ENCODE data around the gene ADCY9.

DNA sequence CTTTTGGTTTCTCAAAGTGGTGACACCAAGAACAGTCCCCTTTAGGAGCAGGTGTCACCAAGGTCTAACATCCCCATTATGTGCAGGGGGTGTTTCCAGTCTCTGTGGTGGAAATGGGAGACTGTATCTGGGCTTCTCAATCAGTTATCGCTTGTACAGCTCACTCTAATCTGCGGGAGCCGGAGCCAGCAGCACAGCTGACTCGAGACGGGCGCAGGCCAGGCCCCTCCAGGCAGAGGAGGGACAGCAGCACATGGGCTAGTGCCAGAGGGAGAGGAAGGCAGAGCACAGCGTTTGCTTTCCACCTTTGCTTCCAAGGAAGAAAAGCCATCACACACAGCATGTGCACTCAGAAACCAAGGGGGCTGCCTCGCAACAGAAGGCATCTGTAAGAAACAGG lies 144.5 kb downstream of the ADCY9 start:
- TF ChIP-seq EZH2 (IDR thresholded peaks at IDR 0.05; ENCODE audit: insufficient read depth, poor library complexity, severe bottlenecking) (no peak), EZH2phosphoT487 (IDR thresholded peaks at IDR 0.05; ENCODE audit: insufficient read depth, low read depth) (no peak)
